GM18511 (cell line): ENCODE measurements around the gene CACNA1D.

Experiments used
- ATAC-seq: cut with Tn5 transposase; IDR thresholded peaks from one replicate; pipeline ENCODE4 v1.9.1; 2021; ENCODE audit warnings: mild to moderate bottlenecking, moderate library complexity; ENCODE audit not compliant: unreplicated experiment

Gene CACNA1D

DNA sequence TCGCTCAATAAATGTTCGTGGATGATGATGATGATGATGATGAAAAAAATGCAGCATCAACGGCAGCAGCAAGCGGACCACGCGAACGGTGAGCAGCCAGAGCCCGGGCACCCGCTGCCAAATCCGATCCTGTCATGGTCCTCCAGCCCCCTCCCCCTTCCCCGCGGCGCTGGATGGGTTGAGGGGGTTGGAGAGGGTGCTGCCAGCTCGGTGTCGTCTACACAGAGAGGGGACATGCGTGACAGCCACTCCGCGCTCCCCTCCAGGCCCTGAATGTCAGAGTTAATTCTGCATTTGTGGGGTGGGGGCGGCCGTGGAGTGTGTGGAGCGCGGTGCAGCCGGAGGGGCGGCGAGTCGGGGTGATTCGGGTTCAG lies 722 bp downstream of the CACNA1D start:
- ATAC-seq: no peak

DNA sequence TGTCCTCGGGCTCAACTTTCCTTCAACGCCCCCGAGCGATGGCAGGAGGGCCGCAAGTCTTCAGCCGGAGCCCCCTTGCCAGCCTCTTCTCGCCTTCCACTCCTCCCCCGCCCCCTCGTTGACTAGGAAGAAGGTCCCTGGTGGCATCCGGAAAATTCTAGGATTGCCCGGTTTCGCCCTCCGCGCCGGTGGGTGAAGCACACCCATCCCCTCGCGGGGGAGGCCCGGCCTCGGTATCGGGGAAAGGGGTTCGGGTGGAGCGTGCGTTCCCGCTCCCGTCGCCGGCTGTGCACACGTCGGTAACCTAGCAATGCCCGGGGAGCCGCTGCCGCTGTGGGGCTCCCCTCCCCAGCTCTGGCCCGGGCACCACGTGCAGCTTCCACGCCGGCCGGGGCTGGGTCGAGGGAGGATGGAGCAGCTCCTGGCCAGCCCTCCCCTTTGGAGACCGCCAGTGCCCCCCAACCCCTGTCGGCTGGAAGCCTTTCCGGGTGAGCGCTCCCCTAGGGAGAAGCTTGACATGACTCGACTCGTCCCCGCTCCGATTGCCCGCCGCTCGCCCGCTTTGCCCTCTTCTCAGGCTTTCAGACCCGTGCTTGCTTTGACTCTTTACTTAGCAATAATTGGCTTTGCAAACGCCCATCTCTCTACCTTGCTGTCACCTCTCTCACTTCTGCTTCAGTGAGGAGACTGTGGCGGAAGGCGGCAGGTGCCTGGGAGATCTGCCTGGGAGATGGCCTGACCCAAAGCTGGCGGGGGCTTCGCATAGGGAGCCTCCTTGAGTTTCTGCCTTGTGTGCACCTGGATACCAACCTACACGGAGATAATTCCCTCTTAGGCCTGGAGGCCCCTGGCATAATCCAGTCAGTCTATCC lies 1.3 kb downstream of the CACNA1D start:
- peak; percentile 51 for ATAC-seq

DNA sequence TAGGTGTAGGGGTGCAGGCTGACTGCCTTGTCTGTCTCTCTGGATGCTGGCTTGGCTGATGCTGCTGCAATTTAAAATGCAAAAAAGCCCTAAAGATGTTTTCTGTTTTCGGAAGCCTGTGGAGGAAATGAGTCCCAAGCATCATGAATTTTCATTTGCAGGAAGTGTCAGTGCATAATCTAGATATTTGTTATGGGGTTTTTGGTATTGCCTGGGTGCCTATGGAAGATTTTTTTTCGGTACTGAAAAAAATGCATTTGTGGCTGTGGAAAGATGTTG lies 1.9 kb downstream of the CACNA1D start:
- no peak for ATAC-seq

DNA sequence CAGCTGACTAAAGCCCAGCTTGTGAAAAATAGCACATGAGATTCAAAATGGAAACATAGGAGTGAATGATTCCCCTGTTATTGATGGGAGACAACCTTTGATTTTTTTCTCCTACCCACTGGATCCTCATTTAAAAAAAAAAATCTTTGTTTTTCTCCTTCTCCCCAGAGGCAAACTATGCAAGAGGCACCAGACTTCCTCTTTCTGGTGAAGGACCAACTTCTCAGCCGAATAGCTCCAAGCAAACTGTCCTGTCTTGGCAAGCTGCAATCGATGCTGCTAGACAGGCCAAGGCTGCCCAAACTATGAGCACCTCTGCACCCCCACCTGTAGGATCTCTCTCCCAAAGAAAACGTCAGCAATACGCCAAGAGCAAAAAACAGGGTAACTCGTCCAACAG lies 2.6 kb downstream of the CACNA1D start:
- no peak for ATAC-seq

DNA sequence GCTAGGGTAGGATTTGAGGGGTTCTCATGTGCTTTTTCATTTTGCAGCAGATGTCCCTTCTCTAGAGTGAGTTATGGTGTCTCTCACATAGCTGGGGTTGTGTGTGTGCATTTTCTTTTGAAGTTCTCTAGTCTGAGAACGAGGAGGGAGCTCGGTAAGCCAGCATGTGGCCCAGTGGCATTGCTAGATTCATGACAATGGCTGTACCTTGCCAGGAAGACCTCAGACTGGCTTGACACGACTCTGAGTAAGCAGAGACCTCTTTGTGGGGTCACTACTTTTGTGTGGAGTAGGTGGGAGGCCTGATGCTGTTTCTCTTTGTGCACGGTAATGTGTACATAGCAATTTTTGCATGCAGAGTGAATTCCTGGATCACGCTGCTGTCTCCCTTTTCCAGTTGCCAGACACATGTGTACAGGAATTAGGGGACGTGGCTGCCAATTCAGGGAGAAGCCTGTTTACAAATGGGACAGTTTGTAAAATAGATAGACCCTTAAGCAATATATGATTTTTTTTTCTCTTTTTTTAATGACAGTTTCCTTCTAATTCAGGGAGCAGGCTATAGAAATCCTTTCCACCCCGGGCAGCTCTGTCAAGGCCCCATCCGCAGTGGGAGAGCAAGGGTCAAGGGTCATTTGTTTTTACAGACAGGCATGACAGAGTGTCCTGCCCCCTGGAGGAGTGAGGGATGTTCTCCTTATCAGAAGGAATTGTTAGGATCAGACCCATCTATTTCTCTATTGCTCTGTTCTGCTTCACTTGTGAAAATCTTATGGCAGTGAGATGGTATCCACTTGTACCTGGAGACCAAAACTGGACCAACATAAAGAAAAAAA lies 4.6 kb downstream of the CACNA1D start:
- no peak for ATAC-seq

DNA sequence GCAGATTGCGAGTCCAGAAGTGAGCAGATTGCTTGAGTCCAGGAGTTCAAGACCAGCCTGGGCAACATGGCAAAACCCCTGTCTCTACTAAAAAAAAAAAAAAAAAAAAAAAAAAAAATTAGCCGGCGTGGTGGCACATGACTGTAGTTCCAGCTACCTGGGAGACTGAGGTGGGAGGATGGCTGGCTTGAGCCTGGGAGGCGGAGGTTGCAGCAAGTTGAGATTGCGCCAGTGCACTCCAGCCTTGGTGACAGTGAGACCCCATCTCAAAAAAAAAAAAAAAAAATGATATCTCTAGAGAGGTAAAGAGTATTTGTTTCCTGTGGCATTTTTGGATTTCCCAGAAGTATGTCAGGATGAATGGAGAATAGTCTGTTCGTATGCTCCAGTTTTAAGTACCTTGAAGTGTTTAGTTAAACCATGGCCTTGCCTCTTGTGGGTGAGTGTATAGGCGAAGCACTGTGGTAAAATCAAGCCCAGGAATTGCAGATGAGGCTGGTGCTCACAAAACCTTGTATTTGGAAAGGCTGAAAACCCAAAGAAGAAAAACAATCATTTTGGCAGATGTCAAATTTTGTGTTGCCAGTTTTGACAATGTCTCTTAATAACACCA lies 5.9 kb downstream of the CACNA1D start:
- no peak for ATAC-seq

DNA sequence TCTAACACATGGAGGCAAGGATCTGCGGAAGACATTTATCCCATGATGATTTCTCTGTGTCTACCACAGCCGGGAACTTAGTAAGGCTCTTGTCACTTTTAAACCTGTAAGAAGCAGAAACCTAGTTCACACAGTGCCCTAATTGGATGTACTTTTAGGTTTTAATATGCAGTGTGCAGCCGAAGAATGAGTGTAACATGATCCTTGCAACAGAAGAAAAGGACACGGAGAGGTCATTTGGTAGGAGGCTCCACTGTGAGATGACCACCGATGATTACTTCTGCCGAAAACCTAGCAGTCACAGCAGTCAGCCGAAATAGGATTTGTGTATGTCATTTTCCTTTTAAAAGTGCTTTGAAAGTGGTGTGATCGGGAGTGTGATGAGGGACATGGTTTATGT lies 6.8 kb downstream of the CACNA1D start:
- ATAC-seq: no peak

DNA sequence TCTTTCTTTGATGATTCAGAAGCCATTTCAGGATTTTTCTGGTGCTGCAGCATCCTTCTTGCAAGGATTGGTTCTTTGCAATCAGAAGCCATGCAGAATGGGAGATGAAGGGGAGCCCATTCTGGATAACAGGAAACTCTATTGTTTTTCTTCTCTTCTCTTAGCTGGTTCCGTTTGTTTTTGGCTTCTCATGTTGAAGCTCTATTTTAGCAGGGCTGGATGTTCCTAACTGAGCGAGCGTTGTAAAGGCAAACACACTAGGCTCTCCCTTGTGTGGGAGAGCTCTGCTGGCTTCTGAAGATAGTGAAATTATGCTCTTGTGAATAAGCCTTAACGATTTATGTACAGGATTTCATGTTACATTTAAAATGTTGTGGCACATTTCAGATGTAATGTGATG lies 8.3 kb downstream of the CACNA1D start:
- no peak for ATAC-seq

DNA sequence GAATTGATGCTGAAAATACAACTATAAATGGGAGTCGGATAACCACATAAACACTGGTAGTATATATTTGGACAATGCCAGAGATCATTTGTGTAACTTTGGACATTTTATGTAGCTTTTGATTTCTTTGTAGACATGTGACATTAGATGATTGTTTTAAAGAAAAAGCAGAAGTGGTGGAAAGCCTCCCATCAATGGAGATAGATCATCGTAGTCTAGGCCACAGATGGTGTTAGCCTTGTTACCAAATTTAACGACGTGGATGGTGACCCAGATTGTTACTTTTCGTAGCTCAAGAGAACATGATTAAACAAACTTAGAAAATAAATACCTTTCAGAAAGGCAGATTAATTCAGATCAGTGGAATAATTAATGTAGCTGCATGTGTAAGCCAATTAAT lies 8.8 kb downstream of the CACNA1D start:
- no peak for ATAC-seq

DNA sequence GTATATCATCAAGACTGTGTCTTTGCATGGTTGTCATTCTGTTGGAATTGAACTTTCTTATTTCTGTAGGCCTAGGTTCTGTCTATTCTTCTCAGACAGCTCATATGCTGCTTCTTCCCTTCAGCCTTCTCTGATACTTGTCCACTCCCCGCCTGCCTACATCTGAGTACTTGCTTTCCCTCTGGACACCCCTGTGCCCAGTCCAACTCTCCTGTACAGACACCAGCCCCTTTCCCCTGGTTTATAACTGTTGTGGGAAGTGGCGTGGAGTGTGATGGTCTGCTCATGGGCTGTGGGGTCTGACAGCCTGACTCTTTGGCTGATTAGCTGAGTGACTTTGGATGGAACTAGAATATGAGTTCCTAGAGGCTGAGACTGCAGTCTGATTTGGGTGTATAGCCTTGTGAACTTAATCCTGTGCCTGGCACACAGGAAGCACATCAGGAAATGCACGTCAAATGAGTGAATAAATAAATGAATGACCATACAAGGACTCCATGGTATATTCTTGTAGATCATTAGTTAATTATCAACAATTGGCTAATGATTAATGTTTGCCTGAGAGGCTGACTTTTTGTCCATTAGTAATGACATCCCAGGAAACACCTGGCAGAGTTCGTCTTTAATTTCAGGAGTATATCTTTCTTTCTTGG lies 11.8 kb downstream of the CACNA1D start:
- ATAC-seq: no peak

DNA sequence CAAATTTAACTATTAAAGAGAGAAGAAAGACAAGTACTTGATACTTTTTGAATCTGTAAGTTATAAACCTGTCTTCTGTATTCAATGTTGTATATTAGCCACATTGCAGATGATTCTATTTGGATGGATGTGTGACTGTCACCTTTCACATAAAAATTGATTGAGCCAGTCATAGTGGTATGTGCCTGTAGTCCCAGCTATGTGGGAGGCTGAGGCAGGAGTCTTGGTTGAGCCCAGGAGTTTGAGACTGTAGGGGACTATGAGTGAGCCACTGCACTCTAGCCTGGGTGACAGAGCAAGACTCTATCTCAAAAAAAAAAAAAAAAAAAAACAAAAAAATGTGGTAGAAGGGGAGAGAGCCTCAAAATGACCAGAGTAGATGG lies 12.3 kb downstream of the CACNA1D start:
- ATAC-seq: no peak

DNA sequence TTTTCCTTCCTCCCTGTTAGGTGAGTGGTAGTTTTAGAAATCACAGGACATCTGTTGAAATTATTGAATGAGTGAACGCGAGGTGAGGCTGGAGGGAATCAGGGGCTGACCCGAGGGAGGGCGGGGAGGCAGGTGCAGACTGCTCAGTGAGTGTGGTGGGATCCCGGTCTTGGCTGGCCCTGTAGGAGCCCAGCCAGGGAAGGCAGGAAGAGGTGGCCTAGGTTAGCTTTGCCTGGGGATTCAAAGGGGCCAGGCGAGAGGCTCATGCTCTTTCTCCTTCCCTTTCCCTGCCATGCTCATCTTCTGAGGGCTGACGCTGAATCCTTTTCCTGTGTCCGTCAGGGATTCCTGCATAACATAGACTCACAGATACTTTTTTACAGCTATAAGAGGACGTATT lies 15.1 kb downstream of the CACNA1D start:
- no peak for ATAC-seq

DNA sequence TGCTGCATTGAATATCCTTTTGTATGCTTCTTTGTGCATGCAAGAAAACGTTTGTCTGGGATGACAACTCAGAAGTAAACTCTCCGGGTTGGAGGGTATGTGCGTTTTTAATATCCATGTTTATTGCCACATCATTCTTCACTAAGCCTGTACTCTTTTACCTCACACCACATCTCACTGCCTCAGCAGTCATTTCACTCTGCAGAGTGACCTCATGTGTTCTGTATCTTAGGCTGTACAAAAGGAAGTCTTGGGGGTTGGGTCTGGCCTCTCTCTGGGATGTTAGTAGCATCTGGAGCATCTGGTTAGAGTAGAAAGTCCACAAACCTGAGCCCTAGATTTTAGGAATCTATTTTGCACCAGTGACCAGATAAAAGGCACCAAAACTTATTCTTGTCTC lies 16.1 kb downstream of the CACNA1D start:
- ATAC-seq: no peak

DNA sequence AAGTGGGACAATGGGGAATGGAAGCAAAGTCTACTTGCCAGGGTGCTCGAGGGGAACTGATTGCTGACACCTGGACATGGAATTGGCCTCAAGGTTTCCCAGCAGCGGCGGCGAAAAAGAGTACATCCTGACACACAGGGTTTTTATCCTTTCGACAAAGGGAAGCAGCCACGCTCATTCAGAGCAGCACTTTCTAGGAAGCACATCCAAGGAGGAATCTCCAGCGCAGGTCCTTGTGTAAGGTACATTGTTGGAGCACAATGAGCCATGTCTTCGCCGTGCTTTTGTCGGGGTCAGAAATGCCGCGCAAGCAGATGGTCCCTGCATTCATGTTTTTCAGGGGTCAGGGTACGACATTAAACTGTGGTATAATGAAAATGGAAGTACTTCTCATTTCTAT lies 16.8 kb downstream of the CACNA1D start:
- no peak for ATAC-seq

DNA sequence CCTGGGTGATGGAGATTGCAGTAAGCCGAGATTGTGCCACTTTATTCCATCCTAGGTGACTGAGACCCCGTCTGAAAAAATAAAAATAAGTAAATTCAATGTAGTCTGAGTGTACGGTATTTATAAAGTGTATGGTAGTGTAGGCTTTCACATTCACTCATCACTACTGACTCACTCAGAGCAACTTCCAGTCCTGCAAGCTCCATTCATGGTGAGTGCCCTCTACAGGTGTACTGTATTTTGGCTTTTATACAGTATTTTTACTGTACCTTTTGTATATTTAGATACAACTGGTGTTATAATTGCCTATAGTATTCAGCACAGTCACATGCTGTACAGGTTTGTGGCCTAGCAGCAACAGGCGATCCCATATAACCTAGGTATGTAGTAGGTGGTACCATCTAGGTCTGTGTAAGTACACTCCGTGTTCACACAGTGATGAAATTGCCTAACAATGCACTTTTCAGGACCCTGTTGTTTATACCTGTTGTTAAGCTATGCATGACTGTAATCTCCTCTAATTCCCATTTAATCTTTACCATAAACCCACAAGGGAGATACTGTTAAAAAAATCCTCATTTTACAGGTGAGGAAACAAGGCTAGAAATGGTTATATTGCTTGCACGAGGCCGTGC lies 19.3 kb downstream of the CACNA1D start:
- ATAC-seq: no peak

DNA sequence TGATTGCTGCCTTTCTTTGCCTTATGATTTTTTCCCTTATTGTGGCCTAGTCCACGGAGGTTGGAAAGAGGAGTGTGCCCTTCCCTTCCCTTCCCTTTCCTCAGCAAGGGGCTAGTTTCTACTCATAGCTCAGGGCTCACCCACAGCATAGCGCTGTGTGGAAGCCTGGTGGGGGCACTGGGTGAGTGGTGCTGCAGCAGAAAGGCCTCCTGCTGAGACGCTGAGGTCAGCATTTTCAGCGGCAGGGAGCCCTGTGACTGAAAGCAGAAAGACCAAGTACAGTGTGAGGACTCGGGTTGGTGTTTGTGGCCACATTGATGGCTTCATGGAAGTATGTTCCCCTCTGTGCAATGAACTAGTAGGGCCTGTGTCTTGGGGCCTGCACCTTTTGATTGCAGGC lies 21.9 kb downstream of the CACNA1D start:
- ATAC-seq: no peak

DNA sequence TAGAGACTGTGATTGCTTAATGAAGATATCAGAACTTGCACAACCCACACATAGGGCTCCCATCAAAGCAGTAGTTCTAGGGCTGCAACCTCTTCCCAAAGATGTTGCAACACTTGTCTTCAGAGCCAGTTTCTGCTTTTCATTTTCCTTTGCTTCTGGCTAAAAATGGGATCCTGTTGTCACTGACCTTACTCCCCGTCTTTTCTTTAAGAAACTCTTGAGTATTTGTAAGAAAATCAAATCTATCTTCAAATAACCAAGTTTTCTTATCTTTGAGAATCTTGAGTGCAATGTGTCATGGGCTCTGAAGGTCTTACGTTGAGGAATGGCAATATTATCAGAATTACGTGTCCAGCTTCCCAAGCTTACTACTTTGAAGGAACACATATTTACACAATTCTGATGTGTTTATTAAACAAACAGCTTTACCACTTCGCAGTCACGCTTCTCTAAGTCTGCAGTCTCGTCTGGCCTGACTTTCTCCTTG lies 24.1 kb downstream of the CACNA1D start:
- ATAC-seq: no peak

DNA sequence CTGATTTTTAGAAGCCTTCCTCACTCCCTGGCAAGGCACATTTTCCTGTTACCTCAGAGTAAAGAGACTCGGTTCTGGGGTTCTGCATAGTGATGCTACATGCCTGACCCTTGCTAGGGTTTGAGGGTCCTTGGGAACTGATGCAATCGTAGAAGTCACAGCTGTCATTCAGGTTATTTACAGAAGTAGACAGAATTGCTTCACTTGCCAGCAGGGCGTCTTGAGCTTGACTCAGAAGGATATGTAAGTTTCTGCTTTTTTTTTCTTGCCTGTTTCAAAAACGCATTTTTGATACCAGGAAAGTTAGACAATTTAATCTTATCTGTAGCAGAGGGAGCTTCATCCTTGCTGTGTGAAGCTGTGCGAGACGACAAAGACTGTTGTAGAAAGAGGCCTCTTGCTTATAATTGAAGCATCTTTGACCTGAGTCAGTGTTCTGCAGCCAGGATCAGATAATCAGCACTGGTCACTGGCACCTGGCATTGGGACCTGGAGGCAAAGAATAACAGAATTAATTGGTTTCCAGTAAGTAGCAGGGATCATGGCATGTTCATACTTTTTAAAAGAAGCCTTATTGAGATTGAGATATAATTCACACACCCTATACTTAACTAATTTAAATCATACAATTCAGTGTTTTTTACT lies 24.8 kb downstream of the CACNA1D start:
- ATAC-seq: no peak

DNA sequence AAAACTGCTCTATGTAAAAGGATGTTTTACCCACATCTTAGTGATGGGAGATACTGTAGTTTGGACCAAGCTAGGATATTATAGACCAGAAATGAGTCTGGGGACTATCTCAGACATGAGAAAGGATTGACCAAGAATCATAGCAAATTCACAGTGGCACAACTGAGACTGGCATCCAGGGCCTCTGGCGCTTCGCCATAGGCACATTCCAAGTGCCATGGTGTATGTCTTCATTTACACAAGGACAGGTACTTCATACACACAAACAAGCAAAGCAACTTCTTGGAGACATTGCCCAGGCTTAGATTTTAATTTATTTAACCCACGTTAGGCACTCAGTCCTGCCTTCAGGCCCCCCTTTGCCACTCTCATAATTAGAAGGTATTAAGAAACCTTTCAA lies 28.9 kb downstream of the CACNA1D start:
- no peak for ATAC-seq

DNA sequence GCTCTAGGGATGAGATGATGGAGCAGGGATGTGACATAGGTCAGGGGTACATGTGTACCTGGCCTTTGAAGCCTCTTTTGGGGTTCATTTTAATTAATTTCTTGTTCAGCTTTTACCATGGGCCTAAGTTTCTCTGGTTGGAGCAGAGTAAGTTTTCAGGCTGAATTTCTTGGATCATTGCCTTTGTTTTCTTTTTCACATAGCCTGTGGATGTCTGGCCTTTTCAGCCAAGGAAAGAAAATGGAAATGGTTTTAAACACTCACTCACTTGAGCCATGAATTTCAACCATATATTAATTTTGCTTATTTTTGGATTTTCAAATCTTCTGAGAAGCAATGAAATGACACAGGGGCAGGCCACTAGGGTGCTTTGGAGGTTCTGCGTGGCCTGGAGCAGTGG lies 30.2 kb downstream of the CACNA1D start:
- no peak for ATAC-seq
